HG03045 (cell line): Measurements from ENCODE around the gene CPNE6.

Source experiments
- ATAC-seq: cut with Tn5 transposase; IDR thresholded peaks from one replicate; pipeline ENCODE4 v1.9.1; 2021; ENCODE audit warnings: mild to moderate bottlenecking, moderate library complexity; ENCODE audit not compliant: unreplicated experiment

Gene CPNE6

DNA sequence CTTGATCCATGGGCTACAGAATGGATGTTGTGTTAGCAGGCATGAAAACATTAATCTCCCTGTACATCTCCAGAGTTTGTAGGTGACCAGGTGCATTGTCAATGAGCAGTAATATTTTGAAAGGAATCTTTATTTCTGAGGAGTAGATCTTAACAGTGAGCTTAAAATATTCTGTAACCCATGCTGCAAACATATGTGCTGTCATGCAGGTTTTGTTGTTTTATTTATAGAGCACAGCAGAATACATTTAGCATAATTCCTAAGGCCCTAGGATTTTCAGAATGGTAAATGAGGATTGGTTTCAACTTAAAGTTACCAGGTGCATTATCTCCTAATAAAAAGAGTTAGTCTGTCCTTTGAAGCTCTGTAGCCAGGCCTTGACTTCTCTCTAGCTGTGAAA lies 55.6 kb downstream of the CPNE6 start:
- ATAC-seq, result no peak

DNA sequence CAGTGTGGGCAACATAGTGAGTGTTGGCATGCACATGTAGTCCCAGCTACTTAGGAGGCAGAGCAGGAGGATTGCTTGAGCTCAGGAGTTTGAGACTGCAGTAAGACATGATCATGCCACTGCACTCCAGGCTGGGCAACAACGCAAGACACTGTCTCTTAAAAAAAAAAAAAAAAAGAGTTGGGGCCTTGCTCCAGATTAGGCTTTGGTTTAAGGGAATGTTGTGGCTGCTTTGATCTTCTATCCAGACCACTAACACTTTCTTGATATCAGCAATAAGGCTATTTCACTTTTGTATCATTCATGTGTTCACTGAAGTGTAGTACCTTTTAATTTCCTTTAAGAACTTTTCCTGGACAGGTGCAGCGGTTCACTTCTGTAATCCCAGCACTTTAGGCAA lies 56.3 kb downstream of the CPNE6 start:
- no peak for ATAC-seq
